ENCODE data around the gene AGBL1. TPM values are rescaled to one million over a fixed set of nuclear protein-coding genes. Genes with fewer than 3 reads are reported as not detected.

AGBL1 gene
- total and polyA plus RNA-seq, 4 donors = 0.08 to 147 (median 4.7) TPM

GRCh38 chr15:86296769-86297168 is 217.1 kb downstream of the AGBL1 start:
- H3K9ac ChIP-seq (ENCODE audit: insufficient read depth in 1 of 2, low read length in 2 of 2) = no peak overlapping the region
- TF ChIP-seq CTCF (IDR thresholded peaks at IDR 0.05; ENCODE audit: control extremely low read depth, extremely low read depth) = no peak
- peaks cover 0 to 4% (median 0%) of the 10 kb centered on the region in 3 donors for H3K27me3 ChIP-seq (ENCODE audit: control insufficient read depth in 3 of 3, insufficient read depth in 3 of 3, low read length in 2 of 3)
- H3K4me1 ChIP-seq (ENCODE audit: control insufficient read depth in 5 of 5, insufficient read depth in 5 of 5, low read length in 5 of 5) = no peaks in the 10 kb centered on the region
- H3K27ac ChIP-seq (ENCODE audit: low read depth in 1 of 2, low read length in 1 of 2) = no peak overlapping the region
- 75 to 82% methylated on average over 2 of the region's 2 CpGs for WGBS, 2 donors
- ATAC-seq (ENCODE audit: insufficient read depth, low FRiP score) (no peak), DNase-seq (no peak)
- no peak overlapping the region for H3K4me3 ChIP-seq
- H3K9me3 ChIP-seq (ENCODE audit: control insufficient read depth in 4 of 4, insufficient read depth in 3 of 4, low read length in 3 of 4) = no peaks in the 10 kb centered on the region
- peaks cover 0 to 1% (median 0%) of the 10 kb centered on the region in 4 donors for H3K36me3 ChIP-seq (ENCODE audit: control insufficient read depth in 4 of 4, insufficient read depth in 4 of 4, low read length in 4 of 4)

DNA sequence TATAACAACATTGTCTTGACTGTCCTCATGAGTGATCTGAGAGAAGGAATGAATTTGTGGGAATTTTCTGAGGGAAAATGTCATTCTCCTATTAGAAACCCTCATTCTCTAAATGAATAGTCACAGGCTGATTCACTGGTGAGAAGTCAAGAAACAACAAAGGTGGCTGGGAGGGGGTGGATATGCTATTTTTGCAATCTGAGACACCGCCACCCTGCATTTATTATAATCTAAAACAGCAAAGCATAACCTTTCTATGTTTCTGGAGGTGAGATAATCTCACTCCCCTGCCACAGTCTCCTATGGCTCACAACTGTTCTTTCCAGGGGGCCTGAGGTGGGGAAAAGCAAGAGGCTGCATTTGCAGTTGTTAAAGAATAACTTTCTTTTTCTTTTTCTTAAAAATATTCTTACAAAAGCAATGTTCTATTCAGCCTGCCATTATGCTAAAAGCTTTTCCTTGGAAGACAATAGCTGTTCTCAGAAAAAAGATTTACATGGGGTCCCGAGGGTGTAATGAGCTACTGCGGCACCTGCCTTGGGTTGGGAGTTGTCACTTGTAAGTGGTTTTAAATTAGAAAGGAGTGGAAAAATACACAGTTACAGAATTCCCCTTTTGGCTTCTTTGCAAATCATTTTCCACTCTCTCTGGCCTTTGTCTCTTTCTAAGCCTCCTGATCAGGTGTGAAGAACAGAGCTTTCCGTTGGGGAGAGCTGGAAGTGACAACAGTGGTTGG is 220.9 kb downstream of the AGBL1 start:
- ATAC-seq (ENCODE audit: insufficient read depth, low FRiP score) (no peak), DNase-seq (no peak)
- Histone ChIP-seq H3K27me3 (ENCODE audit: control insufficient read depth in 3 of 3, insufficient read depth in 3 of 3, low read length in 2 of 3) (peaks cover 0 to 4% (median 0%) of the 10 kb centered on the region in 3 donors), H3K9me3 (ENCODE audit: control insufficient read depth in 4 of 4, insufficient read depth in 3 of 4, low read length in 3 of 4) (no peaks in the 10 kb centered on the region), H3K4me3 (no peak overlapping the region), H3K36me3 (ENCODE audit: control insufficient read depth in 4 of 4, insufficient read depth in 4 of 4, low read length in 4 of 4) (peaks cover 0 to 1% (median 0%) of the 10 kb centered on the region in 4 donors), H3K4me1 (ENCODE audit: control insufficient read depth in 5 of 5, insufficient read depth in 5 of 5, low read length in 5 of 5) (no peaks in the 10 kb centered on the region), H3K27ac (ENCODE audit: low read depth in 1 of 2, low read length in 1 of 2) (no peak overlapping the region), H3K9ac (ENCODE audit: insufficient read depth in 1 of 2, low read length in 2 of 2) (no peak overlapping the region)
- TF ChIP-seq CTCF (IDR thresholded peaks at IDR 0.05; ENCODE audit: control extremely low read depth, extremely low read depth) = no peak
- 77 to 84% methylated on average over 4 of the region's 4 CpGs for WGBS, 2 donors

- 91 to 93% methylated on average over 9 of the region's 9 CpGs for WGBS, 2 donors
- no peak overlapping the region for H3K4me3 ChIP-seq
- H3K27ac ChIP-seq (ENCODE audit: low read depth in 1 of 2, low read length in 1 of 2) = no peak overlapping the region
- ATAC-seq (ENCODE audit: insufficient read depth, low FRiP score) (no peak), DNase-seq (no peak)
- no peak for TF ChIP-seq CTCF (IDR thresholded peaks at IDR 0.05; ENCODE audit: control extremely low read depth, extremely low read depth)
- peaks cover 0 to 3% (median 0%) of the 10 kb centered on the region in 5 donors for H3K4me1 ChIP-seq (ENCODE audit: control insufficient read depth in 5 of 5, insufficient read depth in 5 of 5, low read length in 5 of 5)
- H3K9me3 ChIP-seq (ENCODE audit: control insufficient read depth in 4 of 4, insufficient read depth in 3 of 4, low read length in 3 of 4) = no peaks in the 10 kb centered on the region
- H3K9ac ChIP-seq (ENCODE audit: insufficient read depth in 1 of 2, low read length in 2 of 2) = no peak overlapping the region
- H3K36me3 ChIP-seq (ENCODE audit: control insufficient read depth in 4 of 4, insufficient read depth in 4 of 4, low read length in 4 of 4) = no peaks in the 10 kb centered on the region
- no peaks in the 10 kb centered on the region for H3K27me3 ChIP-seq (ENCODE audit: control insufficient read depth in 3 of 3, insufficient read depth in 3 of 3, low read length in 2 of 3)
These were observed 232.1 kb downstream of the AGBL1 start for GRCh38 chr15:86311568-86312280.
